ENCODE measurements around the gene CEP162. TPM values are rescaled to one million over a fixed set of nuclear protein-coding genes. Genes with fewer than 3 reads are reported as not detected.

Gene CEP162
- total and polyA plus RNA-seq, 2 experiments from 2014 or later = 9.2 to 15.4 TPM

DNA sequence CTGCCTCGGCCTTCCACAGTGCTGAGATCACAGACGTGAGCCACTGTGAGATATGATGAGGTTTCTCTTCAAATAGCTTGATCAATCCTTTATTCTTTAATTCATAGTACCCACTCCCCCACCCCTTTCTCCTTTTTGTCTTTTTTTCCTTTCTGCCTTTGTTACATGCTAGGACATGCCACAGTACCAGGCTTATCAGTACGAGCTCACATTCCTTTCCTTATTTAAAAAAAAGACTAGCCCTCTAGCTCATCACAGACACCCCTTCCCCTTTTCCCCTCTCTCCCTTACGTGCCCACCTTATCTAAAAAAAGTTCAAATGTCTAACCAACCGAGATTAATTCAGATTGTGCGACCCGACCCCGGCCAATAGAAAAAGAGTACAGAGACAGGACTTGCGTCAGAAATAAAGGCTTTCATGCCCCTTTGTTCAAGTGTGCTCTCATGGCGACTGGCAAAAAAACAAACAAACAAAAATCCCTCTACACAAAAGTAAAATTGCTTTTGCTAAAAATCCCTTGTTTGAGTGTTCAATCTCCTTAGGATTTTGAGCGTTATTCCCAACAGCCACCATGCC, 144.7 kb downstream of the CEP162 start (continued):
- TF ChIP-seq, protein P1, sequence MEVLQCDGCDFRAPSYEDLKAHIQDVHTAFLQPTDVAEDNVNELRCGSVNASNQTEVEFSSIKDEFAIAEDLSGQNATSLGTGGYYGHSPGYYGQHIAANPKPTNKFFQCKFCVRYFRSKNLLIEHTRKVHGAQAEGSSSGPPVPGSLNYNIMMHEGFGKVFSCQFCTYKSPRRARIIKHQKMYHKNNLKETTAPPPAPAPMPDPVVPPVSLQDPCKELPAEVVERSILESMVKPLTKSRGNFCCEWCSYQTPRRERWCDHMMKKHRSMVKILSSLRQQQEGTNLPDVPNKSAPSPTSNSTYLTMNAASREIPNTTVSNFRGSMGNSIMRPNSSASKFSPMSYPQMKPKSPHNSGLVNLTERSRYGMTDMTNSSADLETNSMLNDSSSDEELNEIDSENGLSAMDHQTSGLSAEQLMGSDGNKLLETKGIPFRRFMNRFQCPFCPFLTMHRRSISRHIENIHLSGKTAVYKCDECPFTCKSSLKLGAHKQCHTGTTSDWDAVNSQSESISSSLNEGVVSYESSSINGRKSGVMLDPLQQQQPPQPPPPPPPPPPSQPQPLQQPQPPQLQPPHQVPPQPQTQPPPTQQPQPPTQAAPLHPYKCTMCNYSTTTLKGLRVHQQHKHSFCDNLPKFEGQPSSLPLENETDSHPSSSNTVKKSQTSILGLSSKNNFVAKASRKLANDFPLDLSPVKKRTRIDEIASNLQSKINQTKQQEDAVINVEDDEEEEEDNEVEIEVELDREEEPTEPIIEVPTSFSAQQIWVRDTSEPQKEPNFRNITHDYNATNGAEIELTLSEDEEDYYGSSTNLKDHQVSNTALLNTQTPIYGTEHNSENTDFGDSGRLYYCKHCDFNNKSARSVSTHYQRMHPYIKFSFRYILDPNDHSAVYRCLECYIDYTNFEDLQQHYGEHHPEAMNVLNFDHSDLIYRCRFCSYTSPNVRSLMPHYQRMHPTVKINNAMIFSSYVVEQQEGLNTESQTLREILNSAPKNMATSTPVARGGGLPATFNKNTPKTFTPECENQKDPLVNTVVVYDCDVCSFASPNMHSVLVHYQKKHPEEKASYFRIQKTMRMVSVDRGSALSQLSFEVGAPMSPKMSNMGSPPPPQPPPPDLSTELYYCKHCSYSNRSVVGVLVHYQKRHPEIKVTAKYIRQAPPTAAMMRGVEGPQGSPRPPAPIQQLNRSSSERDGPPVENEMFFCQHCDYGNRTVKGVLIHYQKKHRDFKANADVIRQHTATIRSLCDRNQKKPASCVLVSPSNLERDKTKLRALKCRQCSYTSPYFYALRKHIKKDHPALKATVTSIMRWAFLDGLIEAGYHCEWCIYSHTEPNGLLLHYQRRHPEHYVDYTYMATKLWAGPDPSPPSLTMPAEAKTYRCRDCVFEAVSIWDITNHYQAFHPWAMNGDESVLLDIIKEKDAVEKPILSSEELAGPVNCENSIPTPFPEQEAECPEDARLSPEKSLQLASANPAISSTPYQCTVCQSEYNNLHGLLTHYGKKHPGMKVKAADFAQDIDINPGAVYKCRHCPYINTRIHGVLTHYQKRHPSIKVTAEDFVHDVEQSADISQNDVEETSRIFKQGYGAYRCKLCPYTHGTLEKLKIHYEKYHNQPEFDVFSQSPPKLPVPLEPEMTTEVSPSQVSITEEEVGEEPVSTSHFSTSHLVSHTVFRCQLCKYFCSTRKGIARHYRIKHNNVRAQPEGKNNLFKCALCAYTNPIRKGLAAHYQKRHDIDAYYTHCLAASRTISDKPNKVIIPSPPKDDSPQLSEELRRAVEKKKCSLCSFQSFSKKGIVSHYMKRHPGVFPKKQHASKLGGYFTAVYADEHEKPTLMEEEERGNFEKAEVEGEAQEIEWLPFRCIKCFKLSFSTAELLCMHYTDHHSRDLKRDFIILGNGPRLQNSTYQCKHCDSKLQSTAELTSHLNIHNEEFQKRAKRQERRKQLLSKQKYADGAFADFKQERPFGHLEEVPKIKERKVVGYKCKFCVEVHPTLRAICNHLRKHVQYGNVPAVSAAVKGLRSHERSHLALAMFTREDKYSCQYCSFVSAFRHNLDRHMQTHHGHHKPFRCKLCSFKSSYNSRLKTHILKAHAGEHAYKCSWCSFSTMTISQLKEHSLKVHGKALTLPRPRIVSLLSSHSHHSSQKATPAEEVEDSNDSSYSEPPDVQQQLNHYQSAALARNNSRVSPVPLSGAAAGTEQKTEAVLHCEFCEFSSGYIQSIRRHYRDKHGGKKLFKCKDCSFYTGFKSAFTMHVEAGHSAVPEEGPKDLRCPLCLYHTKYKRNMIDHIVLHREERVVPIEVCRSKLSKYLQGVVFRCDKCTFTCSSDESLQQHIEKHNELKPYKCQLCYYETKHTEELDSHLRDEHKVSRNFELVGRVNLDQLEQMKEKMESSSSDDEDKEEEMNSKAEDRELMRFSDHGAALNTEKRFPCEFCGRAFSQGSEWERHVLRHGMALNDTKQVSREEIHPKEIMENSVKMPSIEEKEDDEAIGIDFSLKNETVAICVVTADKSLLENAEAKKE (CRISPR knock-in tag; IDR thresholded peaks at IDR 0.05) = no peak
- no peak for TF ChIP-seq EZH2phosphoT487 (IDR thresholded peaks at IDR 0.05; ENCODE audit: unreplicated experiment)

DNA sequence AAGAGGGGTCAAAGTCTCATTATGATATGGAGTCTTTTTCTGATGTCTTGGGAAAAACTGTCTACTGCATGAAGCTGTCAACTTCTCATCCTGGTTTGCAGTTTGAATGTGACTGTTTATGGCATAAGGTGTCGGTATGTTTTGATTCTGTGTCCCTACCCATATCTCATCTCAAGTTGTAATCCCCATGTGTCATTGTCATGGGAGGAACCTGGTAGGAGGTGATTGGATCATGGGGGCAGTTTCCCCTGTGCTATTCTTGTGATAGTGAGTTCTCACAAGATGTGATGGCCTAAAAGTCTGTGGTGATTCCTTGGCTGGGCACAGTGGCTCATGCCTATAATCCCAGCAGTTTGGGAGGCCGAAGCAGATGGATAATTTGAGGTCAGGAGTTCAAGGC, 146.2 kb downstream of the CEP162 start:
- H2AFZ ChIP-seq = no peak overlapping the region
- H3K36me3 ChIP-seq (ENCODE audit: insufficient read depth) = no peaks in the 10 kb centered on the region
- Mint-ChIP-seq H3K9me3 (no peaks in the 10 kb centered on the region), H3K4me3 (no peak overlapping the region), H3K4me1 (peaks cover 26% of the 10 kb centered on the region), H3K27me3 (ENCODE audit: insufficient read depth, low read depth, poor library complexity) (no peaks in the 10 kb centered on the region), H3K36me3 (ENCODE audit: low read depth) (no peaks in the 10 kb centered on the region), H3K27ac (no peak overlapping the region)
- H4K20me1 ChIP-seq (replicated peaks; ENCODE audit: insufficient read depth) = no peaks in the 10 kb centered on the region
- H3K9me2 ChIP-seq (ENCODE audit: insufficient read depth) = no peaks in the 10 kb centered on the region
- no peaks in the 10 kb centered on the region for H3K79me2 ChIP-seq (replicated peaks; ENCODE audit: insufficient read depth)
- no peaks in the 10 kb centered on the region for H3F3A ChIP-seq (replicated peaks; ENCODE audit: low read depth)
- peaks cover 19% of the 10 kb centered on the region for H3K4me1 ChIP-seq (ENCODE audit: insufficient read depth)
- DNase-seq (ENCODE audit: low spot score) = no peak
- H3K4me3 ChIP-seq = no peak overlapping the region
- no peak overlapping the region for H3K4me2 ChIP-seq
- no peak for ATAC-seq
- H3K27me3 ChIP-seq (ENCODE audit: insufficient read depth) = no peaks in the 10 kb centered on the region
- no peak overlapping the region for H3K27ac ChIP-seq (ENCODE audit: low read depth)
- no peak for TF ChIP-seq NANOG (IDR thresholded peaks at IDR 0.05; ENCODE audit: borderline replicate concordance)
- TF ChIP-seq, protein P1 (CRISPR knock-in tag; IDR thresholded peaks at IDR 0.05) = no peak
- TF ChIP-seq, protein P2, sequence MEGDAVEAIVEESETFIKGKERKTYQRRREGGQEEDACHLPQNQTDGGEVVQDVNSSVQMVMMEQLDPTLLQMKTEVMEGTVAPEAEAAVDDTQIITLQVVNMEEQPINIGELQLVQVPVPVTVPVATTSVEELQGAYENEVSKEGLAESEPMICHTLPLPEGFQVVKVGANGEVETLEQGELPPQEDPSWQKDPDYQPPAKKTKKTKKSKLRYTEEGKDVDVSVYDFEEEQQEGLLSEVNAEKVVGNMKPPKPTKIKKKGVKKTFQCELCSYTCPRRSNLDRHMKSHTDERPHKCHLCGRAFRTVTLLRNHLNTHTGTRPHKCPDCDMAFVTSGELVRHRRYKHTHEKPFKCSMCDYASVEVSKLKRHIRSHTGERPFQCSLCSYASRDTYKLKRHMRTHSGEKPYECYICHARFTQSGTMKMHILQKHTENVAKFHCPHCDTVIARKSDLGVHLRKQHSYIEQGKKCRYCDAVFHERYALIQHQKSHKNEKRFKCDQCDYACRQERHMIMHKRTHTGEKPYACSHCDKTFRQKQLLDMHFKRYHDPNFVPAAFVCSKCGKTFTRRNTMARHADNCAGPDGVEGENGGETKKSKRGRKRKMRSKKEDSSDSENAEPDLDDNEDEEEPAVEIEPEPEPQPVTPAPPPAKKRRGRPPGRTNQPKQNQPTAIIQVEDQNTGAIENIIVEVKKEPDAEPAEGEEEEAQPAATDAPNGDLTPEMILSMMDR (conservative IDR thresholded peaks at IDR 0.05; ENCODE audit: low read depth in 2 of 2) = no peak
- no peak for TF ChIP-seq ZNF331 (CRISPR knock-in tag; IDR thresholded peaks at IDR 0.05; ENCODE audit: low read depth)
- no peak for TF ChIP-seq STAT1 (IDR thresholded peaks at IDR 0.05; ENCODE audit: unreplicated experiment)
- no peak for TF ChIP-seq JUNB (IDR thresholded peaks at IDR 0.05; ENCODE audit: unreplicated experiment)
- TF ChIP-seq POLR2AphosphoS5 (IDR thresholded peaks at IDR 0.05; ENCODE audit: low read depth) = no peak
